HCEC 1CT (cell line): ENCODE measurements around the gene ZNF407.

Source experiments
- DNase-seq: peaks from one replicate; pipeline ENCODE4 v3.0.0-alpha.2; 2017

Gene ZNF407

GRCh38 chr18:74982946-74983635 lies 385.4 kb downstream of the ZNF407 start:
- no peak for DNase-seq

GRCh38 chr18:74989134-74989533 lies 391.5 kb downstream of the ZNF407 start:
- DNase-seq: no peak

- DNase-seq: no peak
Observed at GRCh38 chr18:74990563-74991081, 393.0 kb downstream of the ZNF407 start.

DNA sequence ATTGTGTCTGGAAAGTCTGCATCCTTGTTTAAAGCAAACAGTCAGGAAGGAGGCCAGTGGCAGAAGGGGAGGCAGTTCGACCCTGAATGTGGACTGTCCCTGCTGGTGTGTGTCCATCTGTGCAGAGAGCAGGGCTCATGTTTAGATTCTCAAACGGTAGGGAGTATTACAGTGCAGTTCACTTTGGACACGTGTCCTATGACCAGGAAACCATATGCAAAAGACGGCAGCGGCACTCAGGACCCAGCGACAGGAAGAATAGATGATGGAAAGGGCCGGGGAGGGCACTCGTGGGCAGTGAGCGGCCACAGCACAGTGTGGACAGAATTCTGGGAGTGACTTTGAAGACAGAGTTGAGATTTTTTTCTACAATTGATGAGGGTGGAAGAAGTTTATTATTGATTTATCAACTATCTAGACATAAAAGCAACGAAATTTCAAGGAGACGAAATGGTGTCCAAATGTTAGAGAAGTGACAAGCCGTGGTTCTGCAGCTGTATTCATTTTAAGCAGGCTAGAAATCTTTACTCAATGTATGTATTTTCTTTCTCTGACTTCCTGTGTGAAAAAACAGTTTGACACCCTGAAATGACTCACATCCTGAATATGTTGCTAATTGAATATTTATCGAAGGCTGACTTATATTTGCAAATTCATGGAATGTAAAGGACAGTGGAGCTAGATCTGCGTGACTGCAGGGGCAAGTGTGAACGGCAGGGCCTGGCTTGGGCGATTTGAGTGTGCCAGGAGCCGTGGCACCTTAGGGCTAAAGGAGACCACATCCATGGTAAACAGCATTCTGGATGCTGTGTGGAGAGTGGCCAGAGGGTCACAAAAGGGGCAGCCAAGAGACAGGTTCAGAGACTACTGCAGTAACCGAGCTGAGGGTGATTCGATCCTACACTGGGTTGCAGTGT lies 397.1 kb downstream of the ZNF407 start:
- DNase-seq: peak; percentile 37

DNA sequence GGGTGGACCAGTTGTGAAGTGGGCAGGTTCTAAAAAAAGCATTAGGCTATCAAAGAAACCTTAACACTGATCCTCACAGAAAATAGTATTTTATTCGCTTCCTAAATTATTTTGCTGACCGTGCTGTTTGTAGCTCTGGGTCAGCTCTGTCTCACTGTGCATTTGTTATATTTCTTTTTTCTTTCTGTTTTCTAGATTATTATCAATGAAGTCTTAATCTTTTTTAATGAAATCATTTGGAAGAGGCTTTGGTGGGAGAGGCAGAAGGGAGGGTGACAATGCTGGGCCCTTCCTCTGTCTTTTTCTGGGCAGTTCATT lies 397.7 kb downstream of the ZNF407 start:
- no peak for DNase-seq

DNA sequence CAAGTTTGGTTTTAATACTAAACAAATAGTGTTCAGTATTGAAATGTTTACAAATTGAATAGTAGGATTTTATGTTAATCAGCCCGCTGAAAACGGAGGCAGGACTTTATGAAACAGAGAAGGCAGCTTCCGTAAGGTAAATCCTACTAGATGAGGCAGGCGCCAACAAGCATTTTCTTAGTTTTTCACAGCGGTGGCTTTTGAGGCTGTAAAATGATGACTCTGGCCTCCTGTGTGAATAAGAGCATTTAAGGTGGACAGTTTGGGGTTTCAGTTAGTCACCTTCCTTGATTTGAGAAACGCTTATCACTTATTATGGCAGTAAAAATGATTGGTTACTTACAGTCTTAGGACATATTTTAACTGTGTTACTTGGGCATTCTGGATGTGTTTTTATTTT lies 398.4 kb downstream of the ZNF407 start:
- no peak for DNase-seq

DNA sequence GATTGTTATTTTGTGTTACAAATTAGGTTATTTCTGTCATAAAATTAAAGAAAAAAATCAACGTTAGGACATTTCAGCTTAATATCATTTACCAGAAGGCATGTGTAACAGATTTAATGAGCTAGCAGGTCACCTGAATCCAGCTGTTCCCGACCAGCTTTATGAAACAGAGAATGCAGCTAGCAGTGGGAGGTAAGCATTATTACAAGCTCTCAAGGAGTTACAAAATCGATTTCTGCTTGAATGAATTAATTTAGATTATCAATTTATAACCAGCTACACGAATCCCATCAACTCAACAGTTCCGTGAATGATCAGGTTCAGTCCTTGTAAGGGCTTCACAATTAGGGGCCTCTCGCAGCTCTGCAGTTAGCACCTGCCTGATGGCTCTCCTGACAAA lies 399.3 kb downstream of the ZNF407 start:
- DNase-seq: no peak

GRCh38 chr18:75000920-75001319 lies 403.2 kb downstream of the ZNF407 start:
- DNase-seq: no peak

DNA sequence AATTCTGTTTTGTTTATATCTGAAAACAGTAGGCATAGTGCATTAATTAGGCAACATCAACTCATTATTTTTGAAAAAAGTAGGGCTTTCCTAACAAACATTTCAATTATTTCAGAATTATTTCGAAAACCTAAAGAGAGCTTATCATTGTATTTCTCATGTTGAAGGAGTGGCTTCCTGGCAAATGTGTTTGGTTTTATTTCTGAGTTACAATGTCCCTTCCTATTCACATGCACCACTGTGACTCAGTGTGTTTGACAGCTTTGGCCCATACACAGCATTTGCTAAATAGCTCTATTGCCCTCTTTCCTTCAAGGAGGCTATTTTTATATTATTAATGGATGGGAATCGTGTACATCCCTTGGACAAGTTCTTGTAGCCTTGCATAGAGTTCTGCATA lies 405.4 kb downstream of the ZNF407 start:
- no peak for DNase-seq

DNA sequence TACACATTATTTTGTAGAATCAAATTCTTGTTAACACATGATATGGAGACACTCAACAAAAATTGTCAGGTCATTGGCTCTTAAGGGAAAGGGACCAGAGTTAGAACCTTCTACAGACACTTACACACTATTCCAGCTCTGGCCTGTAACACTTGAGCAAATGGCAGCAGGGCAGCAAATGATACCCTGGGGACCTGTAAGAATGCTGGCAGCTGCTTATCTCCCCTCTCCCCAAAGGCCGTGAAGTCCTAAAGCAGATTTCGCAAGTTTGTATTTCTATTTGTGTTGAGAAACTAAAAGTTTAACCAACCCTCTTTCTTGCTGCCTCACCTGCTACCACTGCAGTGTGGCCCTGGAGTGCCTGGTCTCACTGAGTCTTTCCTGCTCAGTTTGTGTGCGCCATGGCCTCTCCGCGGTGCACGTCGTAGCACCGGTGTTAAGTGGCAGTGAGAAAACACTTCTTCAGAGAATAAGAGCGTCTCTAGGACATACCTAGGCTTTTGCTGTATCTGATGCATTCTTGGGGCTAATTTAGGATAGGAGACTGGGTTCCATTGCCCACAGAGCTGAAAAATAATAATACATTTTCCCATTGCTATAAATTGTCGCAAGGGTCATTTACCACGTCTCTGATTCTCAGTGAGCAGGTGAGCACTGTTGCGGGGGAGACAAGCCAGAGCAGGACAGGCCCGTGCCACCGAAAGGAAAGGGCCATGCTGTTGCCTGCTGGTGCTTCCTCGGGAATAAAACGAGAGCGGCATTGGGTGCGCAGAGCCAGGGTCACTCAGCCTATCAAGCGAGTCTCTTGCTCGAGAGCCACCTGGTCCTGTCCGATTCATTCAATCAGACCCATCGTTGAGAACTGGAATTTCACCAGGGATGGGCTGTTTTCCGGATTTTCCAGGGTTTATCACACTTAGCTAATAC lies 406.4 kb downstream of the ZNF407 start:
- DNase-seq: no peak

- DNase-seq: no peak
Observed at GRCh38 chr18:75005626-75006025, 408.0 kb downstream of the ZNF407 start.

DNA sequence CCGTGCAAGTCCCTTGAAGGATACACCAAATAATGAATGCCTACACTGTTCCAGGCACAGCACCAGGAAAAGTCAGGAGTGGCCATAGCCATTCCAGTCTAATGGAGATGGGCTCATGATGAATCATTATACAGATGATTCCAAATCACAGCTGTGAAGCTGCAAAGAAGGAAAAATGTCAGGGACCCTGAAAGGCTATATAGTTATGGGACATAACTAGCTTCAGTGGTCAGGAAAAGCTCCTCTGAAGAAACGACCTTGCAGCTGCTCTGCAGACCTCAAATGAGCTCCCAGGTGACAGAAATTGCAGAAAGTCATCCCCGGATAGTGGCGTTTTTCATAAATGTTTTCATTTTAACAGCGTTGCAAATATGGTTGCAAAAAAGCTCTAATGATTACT lies 410.5 kb downstream of the ZNF407 start:
- DNase-seq: peak; percentile 3

- DNase-seq: no peak
Observed at GRCh38 chr18:75009296-75009695, 411.6 kb downstream of the ZNF407 start.

GRCh38 chr18:75009878-75010277 lies 412.2 kb downstream of the ZNF407 start:
- no peak for DNase-seq

GRCh38 chr18:75010278-75010677 lies 412.6 kb downstream of the ZNF407 start:
- DNase-seq: no peak

GRCh38 chr18:75010689-75011088 lies 413.0 kb downstream of the ZNF407 start:
- no peak for DNase-seq

- DNase-seq: no peak
Observed at GRCh38 chr18:75016025-75016717, 418.5 kb downstream of the ZNF407 start.

- no peak for DNase-seq
Observed at GRCh38 chr18:75023473-75023872, 425.8 kb downstream of the ZNF407 start.

DNA sequence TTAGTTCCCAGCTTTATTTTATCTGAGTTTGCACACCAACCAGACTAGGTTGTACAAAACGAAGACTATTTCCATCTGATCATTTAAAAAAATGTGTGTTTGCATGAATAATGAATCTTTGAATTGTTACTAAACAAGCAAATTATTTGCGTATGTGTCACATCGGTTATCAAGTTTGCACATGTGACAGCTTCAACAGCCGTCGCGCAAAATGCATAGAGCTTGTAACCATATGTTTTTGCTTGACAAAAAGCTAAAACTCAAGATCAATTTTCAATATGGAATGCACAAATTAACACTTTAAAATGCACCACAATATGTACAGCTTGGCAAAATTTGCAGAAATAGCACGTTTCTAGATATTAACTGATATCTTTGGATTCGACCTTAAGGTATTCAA lies 427.2 kb downstream of the ZNF407 start:
- no peak for DNase-seq

- no peak for DNase-seq
Observed at GRCh38 chr18:75025573-75025972, 427.9 kb downstream of the ZNF407 start.

DNA sequence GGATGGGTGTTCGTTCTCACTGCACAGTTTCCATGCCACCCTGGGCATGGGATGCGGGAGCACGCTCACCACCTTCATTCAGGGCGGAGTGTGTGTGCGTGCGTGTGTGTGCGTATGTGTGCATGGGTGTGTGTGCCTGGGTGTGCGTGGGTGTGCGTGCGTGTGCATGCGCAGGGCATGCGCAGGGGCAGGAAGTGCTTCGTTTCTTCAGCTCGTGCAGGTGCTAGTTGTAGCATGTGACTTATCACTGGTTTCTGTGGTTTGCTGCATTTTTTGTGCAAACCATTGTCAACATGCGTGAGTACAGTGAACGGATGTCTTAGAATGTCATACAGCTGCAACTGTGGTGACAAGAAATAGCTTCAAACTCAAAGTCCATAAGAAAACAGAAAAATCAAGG lies 431.8 kb downstream of the ZNF407 start:
- DNase-seq: no peak

GRCh38 chr18:75031717-75032317 lies 434.1 kb downstream of the ZNF407 start:
- DNase-seq: no peak
